ENCODE results near the gene DPYSL4. TPM values are rescaled to one million over a fixed set of nuclear protein-coding genes. Genes with fewer than 3 reads are reported as not detected.

The DPYSL4 gene
- polyA plus RNA-seq, 1 experiment, result 5.3 TPM

DNA sequence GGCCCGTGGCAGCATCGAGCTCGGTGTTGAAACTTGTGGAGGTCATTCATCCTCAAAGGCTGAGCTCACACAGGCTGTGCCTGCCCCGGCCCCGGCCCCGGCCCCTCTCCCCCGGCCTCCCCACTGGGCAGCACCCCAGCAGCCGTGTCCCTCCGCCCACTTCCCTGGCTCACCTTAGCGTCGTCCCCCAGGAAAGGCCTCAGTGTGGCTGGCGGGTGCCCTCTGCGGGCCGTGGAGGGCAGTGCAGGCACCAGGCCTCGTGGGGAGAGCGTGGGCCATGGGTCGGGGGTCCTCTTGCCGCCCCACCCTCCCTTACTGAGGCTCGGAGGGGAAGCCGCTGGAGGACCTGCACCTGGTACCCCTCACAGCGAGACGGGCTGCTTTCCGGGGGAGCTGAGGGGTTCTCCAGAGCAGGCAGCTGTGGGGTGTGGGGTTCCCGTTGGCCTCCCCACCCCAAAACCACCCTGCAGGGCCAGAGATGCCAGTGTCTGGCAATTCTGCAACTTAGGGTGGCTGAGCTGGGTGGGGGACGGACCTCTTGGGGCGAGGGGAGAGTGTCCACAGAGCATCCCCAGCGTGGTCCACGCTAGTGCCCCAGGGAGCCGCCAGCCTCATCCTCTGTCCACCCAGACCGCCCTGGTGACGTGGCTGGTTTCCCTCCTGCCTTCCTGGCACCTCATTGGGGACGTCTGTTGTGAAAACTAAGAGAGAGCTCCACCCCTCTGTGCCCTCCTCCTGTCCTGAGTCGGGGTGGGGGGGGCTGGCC, 44.2 kb upstream of the DPYSL4 start:
- CTCF ChIA-PET, result interaction anchor here (0.5 to 2.6 kb wide), 14 partner anchors 10 to 256 kb away, joined by 3 to 25 read pairs (median 4); no protein-coding TSS in a partner anchor
- Histone ChIP-seq H3K4me3 (ENCODE audit: low read depth, low read length) (no peak overlapping the region), H3K27me3 (ENCODE audit: control insufficient read depth, insufficient read depth, low read length) (no peaks in the 10 kb centered on the region), H3K36me3 (ENCODE audit: control insufficient read depth, insufficient read depth, low read length) (no peaks in the 10 kb centered on the region)
- DNase-seq (ENCODE audit: low read depth), result no peak
- POLR2A ChIA-PET, result no interaction called here
- peak; percentile 88 for TF ChIP-seq CTCF (IDR thresholded peaks at IDR 0.05; ENCODE audit: insufficient read depth, low read depth, low read length)

DNA sequence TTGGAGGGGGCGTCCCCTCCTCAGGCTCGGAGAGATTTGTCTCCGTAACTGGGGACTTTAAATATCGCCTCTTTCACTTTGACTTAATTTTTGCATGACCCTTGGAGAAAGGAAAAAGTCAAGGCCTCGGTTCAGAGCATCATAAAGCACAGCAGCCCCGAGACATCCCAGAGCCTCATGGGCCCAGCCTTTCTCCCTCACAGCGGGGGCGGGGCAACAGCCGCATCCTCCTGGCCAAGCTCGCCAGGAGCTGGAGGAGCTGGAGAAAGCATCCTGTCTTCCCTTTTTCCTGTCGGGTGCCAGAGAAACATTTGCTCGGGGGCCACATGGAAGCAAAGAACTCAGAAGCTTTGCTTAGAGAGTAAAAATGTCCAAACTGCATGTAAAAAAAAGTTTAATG, 43.6 kb upstream of the DPYSL4 start:
- no peak overlapping the region for H3K4me3 ChIP-seq (ENCODE audit: low read depth, low read length)
- TF ChIP-seq CTCF (IDR thresholded peaks at IDR 0.05; ENCODE audit: insufficient read depth, low read depth, low read length), result no peak
- H3K27me3 ChIP-seq (ENCODE audit: control insufficient read depth, insufficient read depth, low read length), result no peaks in the 10 kb centered on the region
- DNase-seq (ENCODE audit: low read depth), result no peak
- ChIA-PET POLR2A (no interaction called here), CTCF (interaction anchor here (0.6 to 2.6 kb wide), 13 partner anchors 10 to 257 kb away, joined by 3 to 25 read pairs (median 4); no protein-coding TSS in a partner anchor)
- H3K36me3 ChIP-seq (ENCODE audit: control insufficient read depth, insufficient read depth, low read length), result no peaks in the 10 kb centered on the region

DNA sequence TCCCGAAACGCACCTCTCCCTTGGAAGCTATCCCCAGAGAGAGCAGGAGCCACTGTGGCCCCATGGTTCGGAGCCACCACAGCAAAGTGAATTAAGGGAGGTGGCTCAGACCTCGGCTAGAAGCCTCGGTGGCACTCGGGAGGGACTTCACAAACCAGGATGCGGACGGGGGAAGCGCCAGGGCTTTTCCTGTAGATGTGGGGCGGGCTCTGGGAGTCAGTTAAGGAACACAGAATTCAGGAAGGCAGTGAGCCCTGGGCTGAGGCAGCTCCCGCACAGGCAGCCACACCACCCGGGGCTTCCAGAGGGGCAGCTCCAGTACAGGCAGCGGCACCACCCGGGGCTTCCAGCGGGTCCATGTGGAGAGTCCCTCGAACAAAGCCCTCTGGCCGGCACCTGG, 42.7 kb upstream of the DPYSL4 start:
- H3K4me3 ChIP-seq (ENCODE audit: low read depth, low read length), result no peak overlapping the region
- H3K36me3 ChIP-seq (ENCODE audit: control insufficient read depth, insufficient read depth, low read length), result no peaks in the 10 kb centered on the region
- DNase-seq (ENCODE audit: low read depth), result no peak
- ChIA-PET POLR2A (interaction anchor here (0.6 kb wide), 1 partner anchor 179 kb away, joined by 3 read pairs; no protein-coding TSS in a partner anchor), CTCF (interaction anchor here (0.6 to 2.4 kb wide), 3 partner anchors 15 to 258 kb away, joined by 3 to 25 read pairs (median 4); no protein-coding TSS in a partner anchor)
- TF ChIP-seq CTCF (IDR thresholded peaks at IDR 0.05; ENCODE audit: insufficient read depth, low read depth, low read length), result no peak
- H3K27me3 ChIP-seq (ENCODE audit: control insufficient read depth, insufficient read depth, low read length), result no peaks in the 10 kb centered on the region

DNA sequence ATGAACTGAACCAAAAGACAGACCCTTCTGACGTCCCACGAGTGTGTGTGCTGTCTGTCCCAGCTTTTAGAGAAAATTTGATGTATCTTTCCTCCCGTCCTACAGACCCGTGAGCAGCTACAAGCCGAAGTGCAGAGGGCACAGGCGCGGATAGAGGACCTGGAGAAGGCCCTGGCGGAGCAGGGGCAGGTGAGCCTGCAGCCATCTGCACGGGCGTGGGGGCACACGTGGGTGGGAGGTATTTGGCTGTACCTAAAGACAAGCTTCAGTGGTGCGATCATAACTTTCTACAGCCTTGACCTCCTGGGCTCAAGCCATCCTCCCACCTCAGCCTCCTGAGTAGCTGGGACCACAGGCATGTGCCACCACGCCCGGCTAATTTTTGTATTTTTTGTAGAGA, 41.7 kb upstream of the DPYSL4 start:
- H3K27me3 ChIP-seq (ENCODE audit: control insufficient read depth, insufficient read depth, low read length), result no peaks in the 10 kb centered on the region
- CTCF ChIA-PET, result interaction anchor here (1.2 to 1.7 kb wide), 2 partner anchors 16 to 122 kb away, joined by 3 to 4 read pairs; no protein-coding TSS in a partner anchor
- TF ChIP-seq CTCF (IDR thresholded peaks at IDR 0.05; ENCODE audit: insufficient read depth, low read depth, low read length), result no peak

DNA sequence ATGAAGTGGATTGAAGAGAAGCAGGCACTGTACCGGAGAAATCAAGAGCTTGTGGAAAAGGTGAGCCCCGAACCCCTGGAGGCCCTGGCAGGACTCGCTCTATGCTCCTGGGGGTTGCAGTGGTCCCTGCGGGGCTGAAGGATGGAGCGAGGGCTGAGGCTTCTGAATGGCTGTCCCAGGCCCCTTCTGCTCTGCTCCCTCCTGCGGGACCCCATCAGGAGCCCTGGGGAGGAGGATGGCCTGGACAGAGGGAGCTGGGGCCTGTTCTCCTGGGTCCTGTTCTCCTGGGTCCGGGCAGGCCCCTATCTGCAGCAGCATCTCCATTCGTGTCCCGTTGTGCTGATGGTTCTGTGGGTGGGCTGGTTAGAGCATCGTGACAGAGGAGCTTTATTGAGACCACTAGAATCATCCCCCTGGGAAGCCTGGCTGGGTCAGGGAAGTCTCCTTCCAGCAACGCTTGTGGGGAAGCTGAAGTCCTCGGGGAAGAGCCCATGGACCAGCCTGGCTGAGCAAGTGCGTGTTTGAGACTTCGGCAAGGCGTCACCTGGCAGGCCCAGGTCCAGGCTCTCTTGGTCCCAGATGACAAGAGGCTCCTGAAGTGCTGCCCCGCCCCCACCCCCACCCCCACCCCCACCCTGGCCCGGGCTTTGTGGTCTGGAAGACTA, 41.1 kb upstream of the DPYSL4 start:
- POLR2A ChIA-PET, result no interaction called here
- no peak for TF ChIP-seq CTCF (IDR thresholded peaks at IDR 0.05; ENCODE audit: insufficient read depth, low read depth, low read length)
- CTCF ChIA-PET, result interaction anchor here (0.9 to 1.7 kb wide), 2 partner anchors 122 to 838 kb away, joined by 3 read pairs; no protein-coding TSS in a partner anchor
- no peaks in the 10 kb centered on the region for H3K27me3 ChIP-seq (ENCODE audit: control insufficient read depth, insufficient read depth, low read length)
- H3K36me3 ChIP-seq (ENCODE audit: control insufficient read depth, insufficient read depth, low read length), result no peaks in the 10 kb centered on the region
- DNase-seq (ENCODE audit: low read depth), result no peak
- no peak overlapping the region for H3K4me3 ChIP-seq (ENCODE audit: low read depth, low read length)

More for the DNA sequence above, 41.7 kb upstream of the DPYSL4 start:
- POLR2A ChIA-PET, result no interaction called here
- H3K36me3 ChIP-seq (ENCODE audit: control insufficient read depth, insufficient read depth, low read length), result no peaks in the 10 kb centered on the region
- no peak overlapping the region for H3K4me3 ChIP-seq (ENCODE audit: low read depth, low read length)
- no peak for DNase-seq (ENCODE audit: low read depth)
